Thyroid gland (tissue), 4 donors: ENCODE measurements around the gene CDK19. TPM values are rescaled to one million over a fixed set of nuclear protein-coding genes. Genes with fewer than 3 reads are reported as not detected.

Experiments
- DNase-seq, 2 donors: peaks; one replicate each; pipeline ENCODE4 v3.0.0-alpha.2; 2019
- H3K27ac ChIP-seq, 3 donors: fragments of 200-600 bp; sonication (generic); 1 replicate in 2 of 3; 2 replicates in 1 of 3; pipeline ENCODE4 v1.5.1; 2016 to 2019; ENCODE audit warnings: mild to moderate bottlenecking in 1 of 3, moderate library complexity in 1 of 3
- H3K27me3 ChIP-seq: fragments of 200-600 bp; sonication (generic); one replicate; pipeline ENCODE4 v1.5.1; 2019
- H3K36me3 ChIP-seq, 2 donors: fragments of 200-600 bp; sonication (generic); one replicate each; pipeline ENCODE4 v1.5.1; 2016 to 2019
- H3K4me1 ChIP-seq, 2 donors: fragments of 200-600 bp; sonication (generic); one replicate each; pipeline ENCODE4 v1.5.1; 2017 to 2019
- H3K4me3 ChIP-seq, 3 donors: fragments of 200-600 bp; sonication (generic); replicated peaks in 1 of 3; 1 replicate in 2 of 3; 2 replicates in 1 of 3; pipeline ENCODE4 v1.5.1; 2016; ENCODE audit warnings: mild to moderate bottlenecking in 1 of 3
- H3K9me3 ChIP-seq: fragments of 200-600 bp; sonication (generic); one replicate; pipeline ENCODE4 v1.5.1; 2017
- CTCF ChIP-seq, 6 experiments: fragments of 200-600 bp in 3 of 6; fragments of 450-650 bp in 3 of 6; sonication (generic) in 3 of 6; IDR thresholded peaks; one replicate each; pipeline ENCODE4 v1.5.1; 2016 to 2019; ENCODE audit warnings: antibody characterized with exemption in 6 of 6, mild to moderate bottlenecking in 2 of 6, inconsistent platforms in 1 of 6, moderate library complexity in 1 of 6
- POLR2A ChIP-seq, 2 donors: fragments of 450-650 bp; IDR thresholded peaks; one replicate each; pipeline ENCODE4 v1.6.1; 2017; ENCODE audit warnings: antibody characterized with exemption in 2 of 2, mild to moderate bottlenecking in 2 of 2, moderate library complexity in 1 of 2
- WGBS, 2 donors: methylation state at CpG; one replicate each; pipeline ENCODE4 v1.1.5; 2017; 5-methylcytosine and 5-hydroxymethylcytosine counted together
- intact Hi-C: fragments of 100-400 bp; cut with DNase I; formaldehyde crosslinking; loops from one replicate; pipeline ENCODE4 v1.15.1; 2023
- total RNA-seq, 4 donors: library from RNA; depleted of rRNA; stranded (reverse); fragments of >200 nt; gene quantifications; one replicate each; pipeline ENCODE4 v1.2.3, GENCODE V29; 2016

The CDK19 gene
- total RNA-seq, 4 donors from 2014 or later, result 12.6 to 17.9 (median 13.3) TPM

- Histone ChIP-seq H3K27ac (no peak overlapping the region), H3K27me3 (no peaks in the 10 kb centered on the region)
- WGBS, 2 donors, result 93 to 100% methylated on average over 1 of the region's 1 CpG
Measured at GRCh38 chr6:110786696-110787095, 28.6 kb downstream of the CDK19 start.

GRCh38 chr6:110786271-110786670, 29.0 kb downstream of the CDK19 start:
- Histone ChIP-seq H3K27me3 (no peaks in the 10 kb centered on the region), H3K9me3 (no peaks in the 10 kb centered on the region), H3K36me3 (no peaks in the 10 kb centered on the region), H3K4me3 (no peak overlapping the region), H3K4me1 (peaks cover 4 to 11% of the 10 kb centered on the region in 2 donors), H3K27ac (no peak overlapping the region)
- TF ChIP-seq POLR2A (IDR thresholded peaks at IDR 0.05) (no peak), CTCF (IDR thresholded peaks at IDR 0.05) (no peak)
- no peak for DNase-seq
- 96 to 98% methylated on average over 3 of the region's 3 CpGs for WGBS, 2 donors
- intact Hi-C loops, result no loop called here

More at GRCh38 chr6:110786696-110787095, 28.6 kb downstream of the CDK19 start:
- Histone ChIP-seq H3K4me3 (no peak overlapping the region), H3K4me1 (peaks cover 4 to 7% of the 10 kb centered on the region in 2 donors), H3K36me3 (no peaks in the 10 kb centered on the region), H3K9me3 (no peaks in the 10 kb centered on the region)
- TF ChIP-seq CTCF (IDR thresholded peaks at IDR 0.05), result no peak
- TF ChIP-seq POLR2A (IDR thresholded peaks at IDR 0.05), result no peak
- no peak for DNase-seq
- intact Hi-C loops, result no loop called here

- H3K9me3 ChIP-seq, result no peaks in the 10 kb centered on the region
- TF ChIP-seq POLR2A (IDR thresholded peaks at IDR 0.05), result no peak
- TF ChIP-seq CTCF (IDR thresholded peaks at IDR 0.05), result no peak
- WGBS, 2 donors, result 92 to 95% methylated on average over 1 of the region's 1 CpG
Measured at GRCh38 chr6:110784610-110784979, 30.7 kb downstream of the CDK19 start.

GRCh38 chr6:110781522-110782214, 33.6 kb downstream of the CDK19 start:
- intact Hi-C loops, result no loop called here
- Histone ChIP-seq H3K27ac (no peak overlapping the region), H3K4me1 (peaks cover 7 to 12% of the 10 kb centered on the region in 2 donors), H3K9me3 (no peaks in the 10 kb centered on the region), H3K4me3 (no peak overlapping the region), H3K27me3 (no peaks in the 10 kb centered on the region), H3K36me3 (no peaks in the 10 kb centered on the region)
- DNase-seq, result no peak
- no peak for TF ChIP-seq CTCF (IDR thresholded peaks at IDR 0.05)
- TF ChIP-seq POLR2A (IDR thresholded peaks at IDR 0.05), result no peak
- 62 to 67% methylated on average over 7 of the region's 7 CpGs for WGBS, 2 donors

More at GRCh38 chr6:110784610-110784979, 30.7 kb downstream of the CDK19 start:
- no peaks in the 10 kb centered on the region for H3K27me3 ChIP-seq
- peaks cover 7 to 12% of the 10 kb centered on the region in 2 donors for H3K4me1 ChIP-seq
- H3K4me3 ChIP-seq, result no peak overlapping the region
- no peak for DNase-seq
- H3K36me3 ChIP-seq, result no peaks in the 10 kb centered on the region
- no peak overlapping the region for H3K27ac ChIP-seq
- intact Hi-C loops, result no loop called here

GRCh38 chr6:110778333-110778732, 36.9 kb downstream of the CDK19 start:
- Histone ChIP-seq H3K27me3 (no peaks in the 10 kb centered on the region), H3K36me3 (no peaks in the 10 kb centered on the region), H3K4me3 (no peak overlapping the region), H3K27ac (no peak overlapping the region), H3K9me3 (no peaks in the 10 kb centered on the region), H3K4me1 (peaks cover 7 to 12% of the 10 kb centered on the region in 2 donors)
- DNase-seq, result no peak
- intact Hi-C loops, result no loop called here
- WGBS, 2 donors, result 93 to 94% methylated on average over 1 of the region's 1 CpG
- TF ChIP-seq CTCF (IDR thresholded peaks at IDR 0.05) (no peak), POLR2A (IDR thresholded peaks at IDR 0.05) (no peak)
